Endothelial cell of umbilical vein (primary cell): ENCODE measurements around the gene GATA1. TPM values are rescaled to one million over a fixed set of nuclear protein-coding genes. Genes with fewer than 3 reads are reported as not detected.

Source experiments
- BruUV-seq: library from RNA; stranded (reverse); fragments of 400-500 nt; replicated peaks from 2 replicates; lab custom pipeline; 2021; lab: Mats Ljungman, UMichigan
- CTCF ChIA-PET: fragments of 300-600, 350-600 bp; sonication (Branson Sonifier 250); formaldehyde crosslinking; loops from one replicate; lab custom pipeline; 2021; ENCODE audit warnings: antibody characterized with exemption, inconsistent platforms; lab: Charles Lee
- POLR2A ChIA-PET: fragments of 300-600, 350-600 bp; sonication (Branson Sonifier 250); formaldehyde crosslinking; loops from one replicate; lab custom pipeline; 2021; ENCODE audit warnings: antibody characterized with exemption, inconsistent platforms; lab: Charles Lee
- DNase-seq: peaks from one replicate; pipeline ENCODE4 v3.0.0-alpha.2; 2011; ENCODE audit warnings: low read depth, low spot score
- FAIRE-seq: peaks from 2 replicates; lab custom pipeline; 2011; peaks lifted over from hg19 to GRCh38; lab: Jason Lieb, UNC
- H2AFZ ChIP-seq: 2 replicates; pipeline ENCODE4 v1.6.0; 2012; ENCODE audit warnings: low read depth, low read length, control low read depth, inconsistent platforms
- H3K27ac ChIP-seq: 2 replicates; pipeline ENCODE4 v1.5.1; 2011; ENCODE audit warnings: low read depth, mild to moderate bottlenecking, control low read depth, low read length, moderate library complexity; ENCODE audit not compliant: insufficient read depth
- H3K27me3 ChIP-seq, 2 experiments: 2 replicates each; pipeline versions ENCODE4 v1.6.0 to v1.6.1; 2011; ENCODE audit warnings: low read length in 2 of 2, mixed read lengths in 1 of 2; ENCODE audit not compliant: control insufficient read depth in 2 of 2, insufficient read depth in 2 of 2
- H3K36me3 ChIP-seq, 2 experiments: 2 replicates in 1 of 2; 3 replicates in 1 of 2; pipeline ENCODE4 v1.5.1; 2011; ENCODE audit warnings: low read length in 2 of 2, mild to moderate bottlenecking in 1 of 2, moderate library complexity in 1 of 2; ENCODE audit not compliant: control insufficient read depth in 2 of 2, insufficient read depth in 2 of 2; ENCODE audit errors: extremely low read depth in 1 of 2
- H3K4me1 ChIP-seq: 3 replicates; pipeline ENCODE4 v1.5.1; 2011; ENCODE audit warnings: mild to moderate bottlenecking, low read length; ENCODE audit not compliant: control insufficient read depth, insufficient read depth; ENCODE audit errors: extremely low read depth
- H3K4me2 ChIP-seq: 2 replicates; pipeline ENCODE4 v1.6.1; 2011; ENCODE audit warnings: low read length, control low read depth, mixed read lengths; ENCODE audit not compliant: insufficient read depth
- H3K4me3 ChIP-seq, 3 experiments: fragments of 200-600 bp in 1 of 3; sonication (generic), shearing (Covaris generic) in 1 of 3; replicated peaks in 1 of 3; 2 replicates each; pipeline ENCODE4 v1.5.1; 2011 to 2016; ENCODE audit warnings: control low read depth in 3 of 3, low read length in 3 of 3, mild to moderate bottlenecking in 2 of 3, inconsistent platforms in 1 of 3, low read depth in 1 of 3, moderate library complexity in 1 of 3; ENCODE audit not compliant: insufficient read depth in 1 of 3
- H3K79me2 ChIP-seq: 2 replicates; pipeline ENCODE4 v1.6.0; 2012; ENCODE audit warnings: low read length, inconsistent platforms; ENCODE audit not compliant: control insufficient read depth, insufficient read depth
- H3K9ac ChIP-seq: replicated peaks from 2 replicates; pipeline ENCODE3; 2011; ENCODE audit warnings: low read length, control low read depth; ENCODE audit not compliant: insufficient read depth; ENCODE audit errors: extremely low read depth
- H3K9me1 ChIP-seq: replicated peaks from 3 replicates; pipeline ENCODE4 v1.6.0; 2011; ENCODE audit warnings: mild to moderate bottlenecking, low read length; ENCODE audit not compliant: control insufficient read depth, insufficient read depth; ENCODE audit errors: extremely low read depth
- H3K9me3 ChIP-seq: replicated peaks from 2 replicates; pipeline ENCODE4 v1.5.1; 2012; ENCODE audit warnings: low read length, inconsistent platforms; ENCODE audit not compliant: control insufficient read depth, insufficient read depth
- H4K20me1 ChIP-seq: replicated peaks from 2 replicates; pipeline ENCODE3; 2011; ENCODE audit warnings: mild to moderate bottlenecking, low read length; ENCODE audit not compliant: control insufficient read depth, insufficient read depth; ENCODE audit errors: extremely low read depth
- EZH2 ChIP-seq: IDR thresholded peaks from 2 replicates; pipeline ENCODE4 v1.6.1; 2012; ENCODE audit warnings: borderline replicate concordance, low read depth, mild to moderate bottlenecking, moderate library complexity, low read length, inconsistent platforms; ENCODE audit not compliant: severe bottlenecking
- MYC ChIP-seq: IDR thresholded peaks from one replicate; pipeline ENCODE4 v1.6.1; 2011; ENCODE audit warnings: mild to moderate bottlenecking, low read depth, low read length
- POLR2A ChIP-seq: IDR thresholded peaks from 2 replicates; pipeline ENCODE4 v1.6.1; 2012; ENCODE audit warnings: low read depth, mild to moderate bottlenecking, control low read depth, low read length
- POLR2AphosphoS5 ChIP-seq: IDR thresholded peaks from 2 replicates; pipeline ENCODE4 v1.6.1; 2012; ENCODE audit warnings: low read depth, mild to moderate bottlenecking, control low read depth, low read length, moderate library complexity; ENCODE audit not compliant: insufficient read depth
- dilution Hi-C: fragments of 300-500 bp; cut with MboI; formaldehyde crosslinking; loops from one replicate; pipeline ENCODE4 v1.15.0; 2019; ENCODE audit warnings: low sequenced_read_pairs; ENCODE audit not compliant: extremely low pct_ligation_motif_present
- intact Hi-C: fragments of 100-400 bp; cut with micrococcal nuclease; formaldehyde crosslinking; loops from one replicate; pipeline ENCODE4 v1.10.0; 2022
- polyA plus RNA-seq, 4 experiments: library from polyadenylated mRNA; depleted of rRNA in 3 of 4; stranded (reverse) in 3 of 4; unstranded in 1 of 4; fragments of >200 nt; gene quantifications; 2 replicates each; pipeline versions ENCODE4 v1.2.1 to v1.2.3, GENCODE V29; 2011 to 2012; ENCODE audit warnings: missing spikeins in 1 of 4
- total RNA-seq: library from RNA; stranded (reverse); gene quantifications from 2 replicates; pipeline ENCODE4 v1.2.3, GENCODE V29; 2021
- TF ChIP-seq, protein P1 (sequence below), 2 donors: IDR thresholded peaks; 1 replicate in 1 of 2; 2 replicates in 1 of 2; pipeline ENCODE4 v1.5.1; 2011; ENCODE audit warnings: low read length in 2 of 2, mild to moderate bottlenecking in 2 of 2, moderate library complexity in 2 of 2, control low read depth in 1 of 2, inconsistent platforms in 1 of 2, low read depth in 1 of 2; ENCODE audit not compliant: insufficient read depth in 1 of 2; ENCODE audit errors: extremely low read depth in 1 of 2

Gene GATA1
- total and polyA plus RNA-seq, 2 donors (not counting 3 experiments of a cell fraction or from before 2014, with no cell fraction given): not detected

- Histone ChIP-seq H3K36me3 (no peaks in the 10 kb centered on the region), H3K9me1 (no peaks in the 10 kb centered on the region), H3K4me2 (no peak overlapping the region), H3K27me3 (no peaks in the 10 kb centered on the region), H3K9me3 (no peaks in the 10 kb centered on the region), H3K9ac (no peak overlapping the region), H3K79me2 (no peaks in the 10 kb centered on the region), H2AFZ (no peak overlapping the region), H3K4me1 (no peaks in the 10 kb centered on the region), H3K27ac (no peak overlapping the region), H4K20me1 (no peaks in the 10 kb centered on the region), H3K4me3 (no peak overlapping the region)
- BruUV-seq: no TSS peak
- TF ChIP-seq POLR2A: no peak
- TF ChIP-seq, protein P1, sequence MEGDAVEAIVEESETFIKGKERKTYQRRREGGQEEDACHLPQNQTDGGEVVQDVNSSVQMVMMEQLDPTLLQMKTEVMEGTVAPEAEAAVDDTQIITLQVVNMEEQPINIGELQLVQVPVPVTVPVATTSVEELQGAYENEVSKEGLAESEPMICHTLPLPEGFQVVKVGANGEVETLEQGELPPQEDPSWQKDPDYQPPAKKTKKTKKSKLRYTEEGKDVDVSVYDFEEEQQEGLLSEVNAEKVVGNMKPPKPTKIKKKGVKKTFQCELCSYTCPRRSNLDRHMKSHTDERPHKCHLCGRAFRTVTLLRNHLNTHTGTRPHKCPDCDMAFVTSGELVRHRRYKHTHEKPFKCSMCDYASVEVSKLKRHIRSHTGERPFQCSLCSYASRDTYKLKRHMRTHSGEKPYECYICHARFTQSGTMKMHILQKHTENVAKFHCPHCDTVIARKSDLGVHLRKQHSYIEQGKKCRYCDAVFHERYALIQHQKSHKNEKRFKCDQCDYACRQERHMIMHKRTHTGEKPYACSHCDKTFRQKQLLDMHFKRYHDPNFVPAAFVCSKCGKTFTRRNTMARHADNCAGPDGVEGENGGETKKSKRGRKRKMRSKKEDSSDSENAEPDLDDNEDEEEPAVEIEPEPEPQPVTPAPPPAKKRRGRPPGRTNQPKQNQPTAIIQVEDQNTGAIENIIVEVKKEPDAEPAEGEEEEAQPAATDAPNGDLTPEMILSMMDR (IDR thresholded peaks at IDR 0.05; ENCODE audit: extremely low read depth in 1 of 2, insufficient read depth in 1 of 2, low read depth in 1 of 2, low read length in 2 of 2): no peak
- no peak for TF ChIP-seq EZH2
- POLR2A ChIA-PET: interaction anchor here (0.5 kb wide), 1 partner anchor 174 kb away, joined by 6 read pairs; no protein-coding TSS in a partner anchor
- intact Hi-C loops: no loop called here
- DNase-seq (no peak), FAIRE-seq (no peak)
- CTCF ChIA-PET: interaction anchor here (0.6 kb wide), 1 partner anchor 83 kb away, joined by 3 read pairs; no protein-coding TSS in a partner anchor
- dilution Hi-C loops: no loop called here
These were observed 1.7 kb upstream of the GATA1 start for GRCh38 chrX:48784726-48785125.

DNA sequence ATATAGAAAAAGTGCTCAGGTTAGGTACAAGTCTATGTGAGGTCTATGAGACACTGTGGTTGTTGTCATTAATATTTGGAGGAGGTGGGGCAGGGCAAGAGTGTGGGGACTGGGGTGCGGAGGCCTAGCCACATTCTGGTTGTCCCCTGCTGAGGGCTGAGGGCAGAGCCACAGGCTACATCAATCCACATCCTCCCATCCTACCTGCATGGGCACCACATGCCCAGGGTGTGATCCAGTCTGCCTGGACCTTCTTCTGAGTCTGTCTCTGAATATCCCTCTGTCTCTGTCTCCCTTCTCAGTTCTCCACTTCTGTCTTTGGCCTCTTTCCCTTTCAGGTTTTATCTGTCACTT, 1.2 kb upstream of the GATA1 start:
- Histone ChIP-seq H3K79me2 (no peaks in the 10 kb centered on the region), H3K4me1 (no peaks in the 10 kb centered on the region), H3K4me2 (no peak overlapping the region), H3K36me3 (no peaks in the 10 kb centered on the region), H4K20me1 (no peaks in the 10 kb centered on the region), H3K9me3 (no peaks in the 10 kb centered on the region), H3K4me3 (no peak overlapping the region), H3K9ac (no peak overlapping the region), H2AFZ (no peak overlapping the region), H3K27me3 (no peaks in the 10 kb centered on the region), H3K27ac (no peak overlapping the region), H3K9me1 (no peaks in the 10 kb centered on the region)
- dilution Hi-C loops: no loop called here
- no peak for TF ChIP-seq POLR2AphosphoS5
- no peak for TF ChIP-seq MYC
- TF ChIP-seq, protein P1 (IDR thresholded peaks at IDR 0.05; ENCODE audit: extremely low read depth in 1 of 2, insufficient read depth in 1 of 2, low read depth in 1 of 2, low read length in 2 of 2): no peak
- FAIRE-seq (no peak), DNase-seq (no peak)
- ChIA-PET CTCF (interaction anchor here (0.6 kb wide), 1 partner anchor 83 kb away, joined by 3 read pairs; no protein-coding TSS in a partner anchor), POLR2A (no interaction called here)
- intact Hi-C loops: no loop called here
- BruUV-seq: no TSS peak
